MM.1S (cell line): ENCODE measurements around the gene CLEC2L.

ENCODE experiments used
- DNase-seq: peaks from one replicate; pipeline ENCODE4 v3.0.0-alpha.2; 2015
- H2AFZ ChIP-seq: fragments of 300-600 bp; sonication (generic); 2 replicates; pipeline ENCODE4 v1.6.0; 2016; ENCODE audit warnings: antibody characterized with exemption, low read length
- H3F3A ChIP-seq: fragments of 300-600 bp; sonication (generic); 2 replicates; pipeline ENCODE4 v1.6.1; 2016; ENCODE audit warnings: mild to moderate bottlenecking, antibody characterized with exemption, low read length, moderate library complexity, mixed read lengths; ENCODE audit not compliant: insufficient read depth
- H3K27ac ChIP-seq: fragments of 300-600 bp; sonication (generic); 2 replicates; pipeline ENCODE4 v1.5.1; 2016; ENCODE audit warnings: mild to moderate bottlenecking, low read length
- H3K27me3 ChIP-seq: fragments of 300-600 bp; sonication (generic); replicated peaks from 2 replicates; pipeline ENCODE4 v1.6.0; 2016; ENCODE audit warnings: low read length; ENCODE audit not compliant: insufficient read depth
- H3K36me3 ChIP-seq: fragments of 300-600 bp; sonication (generic); replicated peaks from 2 replicates; pipeline ENCODE4 v1.6.1; 2016; ENCODE audit warnings: mild to moderate bottlenecking, low read length, mixed read lengths; ENCODE audit not compliant: insufficient read depth
- H3K4me1 ChIP-seq: fragments of 300-600 bp; sonication (generic); 2 replicates; pipeline ENCODE4 v1.6.1; 2016; ENCODE audit warnings: low read length, mixed read lengths
- H3K4me2 ChIP-seq: fragments of 300-600 bp; sonication (generic); 2 replicates; pipeline ENCODE4 v1.6.0; 2016; ENCODE audit warnings: low read depth, low read length
- H3K4me3 ChIP-seq: fragments of 300-600 bp; sonication (generic); 2 replicates; pipeline ENCODE4 v1.5.1; 2016; ENCODE audit warnings: low read length, mixed read lengths
- H3K79me2 ChIP-seq: fragments of 300-600 bp; sonication (generic); 2 replicates; pipeline ENCODE4 v1.6.1; 2016; ENCODE audit warnings: mixed run types, low read length, mixed read lengths
- H3K9ac ChIP-seq: fragments of 300-600 bp; sonication (generic); 2 replicates; pipeline ENCODE4 v1.6.1; 2016; ENCODE audit warnings: low read length, mixed read lengths
- H3K9me2 ChIP-seq: fragments of 300-600 bp; sonication (generic); replicated peaks from 2 replicates; pipeline ENCODE4 v1.6.1; 2016; ENCODE audit warnings: mild to moderate bottlenecking, low read length, mixed read lengths; ENCODE audit not compliant: insufficient read depth
- H3K9me3 ChIP-seq: fragments of 300-600 bp; sonication (generic); replicated peaks from 2 replicates; pipeline ENCODE4 v1.6.1; 2016; ENCODE audit warnings: mild to moderate bottlenecking, low read length, mixed read lengths; ENCODE audit not compliant: insufficient read depth
- H4K20me1 ChIP-seq: fragments of 300-600 bp; sonication (generic); 2 replicates; pipeline ENCODE4 v1.6.1; 2016; ENCODE audit warnings: mild to moderate bottlenecking, low read length, moderate library complexity, mixed read lengths; ENCODE audit not compliant: insufficient read depth
- CTCF ChIP-seq: fragments of 300-600 bp; sonication (generic); IDR thresholded peaks from 2 replicates; pipeline ENCODE4 v1.5.1; 2016; ENCODE audit warnings: antibody characterized with exemption, low read length, mixed read lengths
- EZH2 ChIP-seq: fragments of 300-600 bp; sonication (generic); optimal IDR thresholded peaks from 2 replicates; pipeline ENCODE3; 2017; ENCODE audit warnings: low read depth, mild to moderate bottlenecking, antibody characterized with exemption, low read length, mixed read lengths
- EZH2phosphoT487 ChIP-seq: fragments of 300-600 bp; sonication (generic); IDR thresholded peaks from 2 replicates; pipeline ENCODE4 v1.6.1; 2018; ENCODE audit warnings: antibody characterized with exemption, low read length

The CLEC2L gene

DNA sequence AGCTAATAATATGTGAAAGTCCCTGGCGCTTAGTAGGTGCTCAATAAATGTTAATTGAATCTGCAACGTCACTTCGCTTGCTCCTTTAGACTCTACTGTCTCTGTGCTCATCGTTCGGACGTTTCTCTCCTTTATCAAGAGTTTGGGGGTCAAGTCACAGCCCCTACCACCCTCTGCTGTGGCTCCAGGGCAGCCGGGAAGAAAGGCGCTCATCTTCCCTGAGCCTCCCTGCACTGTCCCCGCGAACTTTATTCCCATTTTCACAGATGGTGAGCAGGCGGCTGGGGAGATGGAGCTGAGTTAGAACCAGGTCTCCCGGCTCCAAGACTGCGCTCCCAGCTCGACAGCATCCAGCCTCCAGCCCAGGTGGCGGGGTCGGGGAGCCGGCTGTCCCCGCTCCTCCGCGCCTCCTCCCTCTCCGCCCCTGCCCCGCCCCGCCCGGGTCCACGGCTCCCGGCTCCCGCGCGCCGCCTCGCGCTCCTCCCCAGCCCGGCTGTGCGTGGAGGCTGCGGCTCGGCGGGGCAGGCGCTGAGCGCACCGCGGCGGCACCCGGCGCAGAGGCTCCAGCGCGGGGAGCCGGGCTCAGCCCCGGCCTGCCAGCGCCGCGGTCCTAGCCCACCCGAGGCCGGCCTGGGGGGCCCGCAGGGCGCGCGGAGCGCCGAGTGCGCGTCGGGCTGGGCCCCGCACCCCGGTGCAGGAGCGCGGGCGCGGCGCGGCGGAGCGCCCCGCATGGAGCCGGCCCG lies at the start of gene CLEC2L:
Gene CLEC2L (plus strand): TSS at position 487 of the 743 bp plus-strand sequence. CDS start 243 bp downstream, at position 730.
- Histone ChIP-seq H3F3A (no peaks in the 10 kb centered on the region), H3K4me2 (no peak within 1 kb of the TSS), H3K9me3 (no peaks in the 10 kb centered on the region)

GRCh38 chr7:139476139-139476538 lies 47.3 kb upstream of the CLEC2L start:
- H4K20me1 ChIP-seq: no peaks in the 10 kb centered on the region
- H3K27me3 ChIP-seq: no peaks in the 10 kb centered on the region
- H3K79me2 ChIP-seq: no peaks in the 10 kb centered on the region
- H3K9me3 ChIP-seq: no peaks in the 10 kb centered on the region
- no peak for DNase-seq
- TF ChIP-seq EZH2phosphoT487: no peak
- no peak overlapping the region for H3K27ac ChIP-seq
- H3K9ac ChIP-seq: no peak overlapping the region
- H3K9me2 ChIP-seq: no peaks in the 10 kb centered on the region
- no peaks in the 10 kb centered on the region for H3F3A ChIP-seq
- H3K36me3 ChIP-seq: no peaks in the 10 kb centered on the region
- no peak overlapping the region for H3K4me3 ChIP-seq
- H3K4me1 ChIP-seq: no peaks in the 10 kb centered on the region
- no peak overlapping the region for H2AFZ ChIP-seq
- H3K4me2 ChIP-seq: no peak overlapping the region

More for the DNA sequence above, at the start of gene CLEC2L:
- no peaks in the 10 kb centered on the region for H3K4me1 ChIP-seq
- no peak within 1 kb of the TSS for H3K9ac ChIP-seq
- H3K36me3 ChIP-seq: no peaks in the 10 kb centered on the region
- no peak within 1 kb of the TSS for H3K27ac ChIP-seq
- peaks cover 27% of the 10 kb centered on the region for H3K27me3 ChIP-seq
- H4K20me1 ChIP-seq: no peaks in the 10 kb centered on the region
- H3K4me3 ChIP-seq: no peak within 1 kb of the TSS
- H2AFZ ChIP-seq: no peak within 1 kb of the TSS
- no peak for TF ChIP-seq CTCF
- no peak for TF ChIP-seq EZH2
- TF ChIP-seq EZH2phosphoT487: no peak
- no peak for DNase-seq
- no peaks in the 10 kb centered on the region for H3K9me2 ChIP-seq
- no peaks in the 10 kb centered on the region for H3K79me2 ChIP-seq

DNA sequence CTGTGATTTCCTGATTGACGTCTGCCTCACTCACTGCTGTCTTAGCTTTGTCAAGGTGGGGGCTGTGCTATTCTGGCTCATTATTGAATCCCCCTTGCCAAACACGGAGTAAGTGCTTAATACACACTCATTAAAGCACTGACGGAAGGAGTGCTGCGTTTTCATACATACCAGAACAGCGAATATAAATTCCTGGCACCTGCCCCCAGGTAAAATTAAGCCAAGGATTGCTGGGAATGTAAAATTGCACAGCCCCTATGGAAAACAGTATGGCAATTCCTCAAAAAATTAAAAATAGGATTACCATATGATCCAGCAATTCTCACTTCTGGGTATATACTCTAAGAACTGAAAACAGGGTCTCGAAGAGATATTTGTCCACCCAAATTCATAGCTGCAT lies 46.6 kb upstream of the CLEC2L start:
- TF ChIP-seq EZH2phosphoT487 (no peak), EZH2 (no peak), CTCF (no peak)
- Histone ChIP-seq H3K4me3 (no peak overlapping the region), H3K27ac (no peak overlapping the region), H3K79me2 (no peaks in the 10 kb centered on the region), H4K20me1 (no peaks in the 10 kb centered on the region), H3K9ac (no peak overlapping the region), H3K4me1 (no peaks in the 10 kb centered on the region), H3K36me3 (no peaks in the 10 kb centered on the region), H2AFZ (no peak overlapping the region), H3F3A (no peaks in the 10 kb centered on the region), H3K27me3 (no peaks in the 10 kb centered on the region), H3K9me3 (no peaks in the 10 kb centered on the region), H3K4me2 (no peak overlapping the region), H3K9me2 (no peaks in the 10 kb centered on the region)
- no peak for DNase-seq

DNA sequence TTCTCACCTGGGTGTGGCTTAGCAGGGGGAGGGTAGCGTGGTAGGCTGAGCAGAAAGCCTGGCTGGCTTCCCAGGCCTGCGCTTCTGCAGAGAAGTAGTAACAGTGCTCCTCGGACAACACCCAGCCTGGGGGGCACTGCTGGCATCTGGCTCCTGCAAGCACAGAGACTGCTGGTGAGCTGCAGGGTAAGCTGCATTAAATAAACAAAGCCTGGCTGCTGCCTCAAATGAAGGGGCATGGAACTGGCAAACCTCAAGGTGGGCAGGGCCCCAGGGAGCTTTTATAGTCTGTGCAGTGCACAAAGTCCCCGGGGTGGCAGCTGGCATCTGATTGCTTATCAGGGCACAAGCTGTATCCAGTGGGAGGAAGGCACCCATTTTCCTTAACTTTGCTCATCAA lies 43.9 kb upstream of the CLEC2L start:
- H3K4me3 ChIP-seq: no peak overlapping the region
- H3K79me2 ChIP-seq: no peaks in the 10 kb centered on the region
- H2AFZ ChIP-seq: no peak overlapping the region
- H3K9me3 ChIP-seq: no peaks in the 10 kb centered on the region
- H3K4me2 ChIP-seq: no peak overlapping the region
- no peaks in the 10 kb centered on the region for H3K27me3 ChIP-seq
- TF ChIP-seq EZH2 (no peak), EZH2phosphoT487 (no peak), CTCF (no peak)
- no peaks in the 10 kb centered on the region for H3K9me2 ChIP-seq
- H3K9ac ChIP-seq: no peak overlapping the region
- H3K4me1 ChIP-seq: no peaks in the 10 kb centered on the region
- no peak for DNase-seq
- no peak overlapping the region for H3K27ac ChIP-seq
- H4K20me1 ChIP-seq: no peaks in the 10 kb centered on the region
- no peaks in the 10 kb centered on the region for H3F3A ChIP-seq
- no peaks in the 10 kb centered on the region for H3K36me3 ChIP-seq
